ENCODE results near the gene CHPF. TPM values are rescaled to one million over a fixed set of nuclear protein-coding genes. Genes with fewer than 3 reads are reported as not detected.

Gene CHPF
- total and polyA plus RNA-seq, 2 donors (not counting 1 experiment from before 2014, with no cell fraction given), result 1.3 to 5.2 TPM

DNA sequence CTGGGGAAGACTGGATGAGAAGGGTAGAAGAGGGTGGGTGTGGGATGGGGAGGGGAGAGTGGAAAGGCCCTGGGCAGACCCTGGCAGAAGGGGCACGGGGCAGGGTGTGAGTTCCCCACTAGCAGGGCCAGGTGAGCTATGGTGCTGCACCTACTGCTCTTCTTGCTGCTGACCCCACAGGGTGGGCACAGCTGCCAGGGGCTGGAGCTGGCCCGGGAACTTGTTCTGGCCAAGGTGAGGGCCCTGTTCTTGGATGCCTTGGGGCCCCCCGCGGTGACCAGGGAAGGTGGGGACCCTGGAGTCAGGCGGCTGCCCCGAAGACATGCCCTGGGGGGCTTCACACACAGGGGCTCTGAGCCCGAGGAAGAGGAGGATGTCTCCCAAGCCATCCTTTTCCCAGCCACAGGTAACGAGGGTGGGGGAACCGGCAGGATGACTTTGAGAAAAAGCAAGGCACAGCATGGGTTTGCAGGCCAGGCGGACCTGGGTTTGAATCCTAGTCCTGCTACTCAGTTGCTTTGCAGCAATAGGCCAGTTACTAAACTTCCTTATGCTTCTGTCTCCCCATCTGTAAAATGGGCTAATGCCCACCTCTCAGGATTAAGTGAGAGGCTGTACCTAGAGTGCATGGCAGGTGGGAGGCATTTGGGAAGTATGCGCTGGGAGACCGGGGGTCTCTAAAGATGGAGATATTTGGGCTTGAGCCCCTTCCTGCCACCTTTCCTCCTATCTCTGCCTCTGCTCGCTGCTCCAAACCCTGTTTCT, 28.8 kb upstream of the CHPF start, which contains the start of gene INHA:
TSS of gene INHA (plus strand) at position 74 of the 765 bp plus-strand sequence. CDS start at position 139, 65 bp downstream.
- Histone ChIP-seq H3K27me3 (replicated peaks in 1 of 4; ENCODE audit: control extremely low read depth in 1 of 4, control insufficient read depth in 3 of 4, insufficient read depth in 4 of 4, low read length in 3 of 4) (peaks cover 0 to 39% (median 18%) of the 10 kb centered on the region in 4 experiments), H3K9me3 (ENCODE audit: control extremely low read depth in 1 of 3, control insufficient read depth in 2 of 3, insufficient read depth in 1 of 3, low read length in 2 of 3) (peaks cover 0 to 4% (median 0%) of the 10 kb centered on the region in 3 donors), H3K79me2 (ENCODE audit: control insufficient read depth, insufficient read depth, low read length) (no peaks in the 10 kb centered on the region), H3K4me3 (ENCODE audit: control extremely low read depth in 1 of 5, extremely low read depth in 1 of 5, insufficient read depth in 1 of 5, low read depth in 2 of 5, low read length in 4 of 5) (peak within 1 kb of the TSS in 3 of 5 experiments; percentile 18 to 46 (median 37)), H3K36me3 (replicated peaks in 1 of 2; ENCODE audit: control extremely low read depth in 1 of 2, control insufficient read depth in 1 of 2, extremely low read depth in 1 of 2, insufficient read depth in 2 of 2, low read length in 1 of 2) (no peaks in the 10 kb centered on the region), H3K4me1 (ENCODE audit: control insufficient read depth in 2 of 2, insufficient read depth in 2 of 2, low read length in 2 of 2) (peaks cover 4 to 12% of the 10 kb centered on the region in 2 donors), H3K27ac (ENCODE audit: low read length in 2 of 2) (no peak within 1 kb of the TSS), H3K4me2 (replicated peaks; ENCODE audit: low read depth, low read length, poor library complexity, severe bottlenecking) (peak within 1 kb of the TSS; percentile 79), H2AFZ (ENCODE audit: insufficient read depth, low read depth, low read length, poor library complexity, severe bottlenecking) (peak within 1 kb of the TSS; percentile 65), H4K20me1 (ENCODE audit: control insufficient read depth, insufficient read depth, low read length, poor library complexity, severe bottlenecking) (no peaks in the 10 kb centered on the region), H3K9ac (ENCODE audit: low read length) (no peak within 1 kb of the TSS)
- no peak for TF ChIP-seq EZH2 (IDR thresholded peaks at IDR 0.05; ENCODE audit: borderline replicate concordance, insufficient read depth, low read depth, low read length, poor library complexity, severe bottlenecking)
- no peak for DNase-seq
- intact Hi-C loops (cut with micrococcal nuclease), result no loop called here
- CTCF ChIA-PET, result no interaction called here
- Mint-ChIP-seq H3K27me3 (peaks cover 56% of the 10 kb centered on the region), H3K4me3 (peak within 1 kb of the TSS; percentile 66), H3K27ac (no peak within 1 kb of the TSS), H3K9me3 (ENCODE audit: insufficient read depth) (no peaks in the 10 kb centered on the region), H3K4me1 (peaks cover 6% of the 10 kb centered on the region)
- no peak for ATAC-seq (ENCODE audit: low read depth)
- POLR2A ChIA-PET, result no interaction called here
- 93% methylated on average over 9 of the region's 13 CpGs for WGBS (ENCODE audit: insufficient coverage)

DNA sequence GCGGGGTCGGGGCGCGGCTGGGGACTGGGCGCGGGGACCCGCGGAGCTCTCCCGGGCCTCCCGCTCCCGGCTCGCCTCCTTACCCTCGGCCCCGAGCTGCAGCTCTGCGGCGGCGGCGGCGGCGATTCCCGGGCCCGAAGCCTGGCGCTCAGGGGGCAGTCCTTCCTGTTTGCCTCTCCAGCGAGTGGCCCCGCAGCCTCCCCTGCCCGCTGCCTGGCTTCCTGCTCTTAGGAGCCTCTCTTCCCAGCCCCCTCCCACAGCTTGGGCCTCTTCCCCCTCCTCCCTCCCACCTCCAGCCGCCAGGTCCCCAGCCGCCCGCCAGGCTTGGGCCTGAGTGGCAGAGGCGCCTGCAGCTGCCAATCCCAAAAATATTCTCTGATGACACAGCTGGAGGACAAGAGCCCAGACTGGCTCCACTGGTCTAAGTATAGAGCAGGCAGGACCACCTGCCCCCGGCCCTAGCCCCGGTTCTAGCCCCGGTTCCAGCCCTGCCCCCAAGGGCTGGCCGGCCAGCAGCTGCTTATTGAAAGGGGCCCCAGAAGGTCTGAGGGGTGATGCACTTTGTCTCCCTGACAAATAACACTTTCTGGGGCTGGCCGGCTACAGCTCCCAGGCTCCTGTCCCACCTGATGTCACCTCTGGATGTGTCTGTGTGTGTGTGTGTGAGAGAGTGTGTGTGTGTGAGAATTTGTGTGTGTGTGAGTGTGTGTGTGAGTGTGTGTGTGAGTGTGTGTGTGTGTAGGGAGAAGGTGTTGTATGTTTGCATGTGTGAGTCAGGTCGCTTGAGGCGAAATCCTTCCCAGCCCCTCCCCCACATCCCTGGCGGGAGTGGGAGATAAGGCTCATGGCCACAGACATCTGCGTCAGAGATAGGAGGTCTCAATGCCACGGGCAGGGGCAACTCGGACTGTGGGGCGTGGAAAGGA, 28.0 kb upstream of the CHPF start, which contains the start of gene OBSL1:
TSS of gene OBSL1 (minus strand) at position 229 of the 926 bp plus-strand sequence. CDS start 307 bp downstream, outside the sequence.
- Histone ChIP-seq H3K27ac (ENCODE audit: low read length in 2 of 2) (no peak within 1 kb of the TSS), H3K9me3 (ENCODE audit: control extremely low read depth in 1 of 3, control insufficient read depth in 2 of 3, insufficient read depth in 1 of 3, low read length in 2 of 3) (peaks cover 0 to 4% (median 0%) of the 10 kb centered on the region in 3 donors), H3K79me2 (ENCODE audit: control insufficient read depth, insufficient read depth, low read length) (no peaks in the 10 kb centered on the region), H3K4me3 (ENCODE audit: control extremely low read depth in 1 of 5, extremely low read depth in 1 of 5, insufficient read depth in 1 of 5, low read depth in 2 of 5, low read length in 4 of 5) (peak within 1 kb of the TSS in 3 of 5 experiments; percentile 30 to 46 (median 37)), H3K4me1 (ENCODE audit: control insufficient read depth in 2 of 2, insufficient read depth in 2 of 2, low read length in 2 of 2) (peaks cover 4 to 12% of the 10 kb centered on the region in 2 donors), H2AFZ (ENCODE audit: insufficient read depth, low read depth, low read length, poor library complexity, severe bottlenecking) (peak within 1 kb of the TSS; percentile 65), H3K27me3 (replicated peaks in 1 of 4; ENCODE audit: control extremely low read depth in 1 of 4, control insufficient read depth in 3 of 4, insufficient read depth in 4 of 4, low read length in 3 of 4) (peaks cover 0 to 33% (median 18%) of the 10 kb centered on the region in 4 experiments), H3K9ac (ENCODE audit: low read length) (peak within 1 kb of the TSS; percentile 39), H4K20me1 (ENCODE audit: control insufficient read depth, insufficient read depth, low read length, poor library complexity, severe bottlenecking) (no peaks in the 10 kb centered on the region), H3K4me2 (replicated peaks; ENCODE audit: low read depth, low read length, poor library complexity, severe bottlenecking) (peak within 1 kb of the TSS; percentile 79), H3K36me3 (replicated peaks in 1 of 2; ENCODE audit: control extremely low read depth in 1 of 2, control insufficient read depth in 1 of 2, extremely low read depth in 1 of 2, insufficient read depth in 2 of 2, low read length in 1 of 2) (no peaks in the 10 kb centered on the region)
- no peak within 1 kb of the TSS for H3K27ac Mint-ChIP-seq
- ChIA-PET CTCF (interaction anchor here (0.6 to 1.1 kb wide), 2 partner anchors 11 to 540 kb away, joined by 3 to 4 read pairs; no protein-coding TSS in a partner anchor), POLR2A (no interaction called here)
- H3K4me1 Mint-ChIP-seq, result peaks cover 6% of the 10 kb centered on the region
- intact Hi-C loops (cut with micrococcal nuclease), result no loop called here
- H3K4me3 Mint-ChIP-seq, result peak within 1 kb of the TSS; percentile 66
- peaks cover 57% of the 10 kb centered on the region for H3K27me3 Mint-ChIP-seq
- H3K9me3 Mint-ChIP-seq (ENCODE audit: insufficient read depth), result no peaks in the 10 kb centered on the region
- ATAC-seq (ENCODE audit: low read depth) (no peak), DNase-seq (no peak)
- 9% methylated on average over 38 of the region's 42 CpGs for WGBS (ENCODE audit: insufficient coverage)
- TF ChIP-seq, protein P1, sequence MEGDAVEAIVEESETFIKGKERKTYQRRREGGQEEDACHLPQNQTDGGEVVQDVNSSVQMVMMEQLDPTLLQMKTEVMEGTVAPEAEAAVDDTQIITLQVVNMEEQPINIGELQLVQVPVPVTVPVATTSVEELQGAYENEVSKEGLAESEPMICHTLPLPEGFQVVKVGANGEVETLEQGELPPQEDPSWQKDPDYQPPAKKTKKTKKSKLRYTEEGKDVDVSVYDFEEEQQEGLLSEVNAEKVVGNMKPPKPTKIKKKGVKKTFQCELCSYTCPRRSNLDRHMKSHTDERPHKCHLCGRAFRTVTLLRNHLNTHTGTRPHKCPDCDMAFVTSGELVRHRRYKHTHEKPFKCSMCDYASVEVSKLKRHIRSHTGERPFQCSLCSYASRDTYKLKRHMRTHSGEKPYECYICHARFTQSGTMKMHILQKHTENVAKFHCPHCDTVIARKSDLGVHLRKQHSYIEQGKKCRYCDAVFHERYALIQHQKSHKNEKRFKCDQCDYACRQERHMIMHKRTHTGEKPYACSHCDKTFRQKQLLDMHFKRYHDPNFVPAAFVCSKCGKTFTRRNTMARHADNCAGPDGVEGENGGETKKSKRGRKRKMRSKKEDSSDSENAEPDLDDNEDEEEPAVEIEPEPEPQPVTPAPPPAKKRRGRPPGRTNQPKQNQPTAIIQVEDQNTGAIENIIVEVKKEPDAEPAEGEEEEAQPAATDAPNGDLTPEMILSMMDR (IDR thresholded peaks at IDR 0.05), result no peak
- no peak for TF ChIP-seq EZH2 (IDR thresholded peaks at IDR 0.05; ENCODE audit: borderline replicate concordance, insufficient read depth, low read depth, low read length, poor library complexity, severe bottlenecking)

All from B cell (primary cell).